Loucy (cell line): ENCODE results near the gene NRXN3.

Source experiments
- CTCF ChIP-seq: fragments of 200-600 bp; sonication (generic); conservative IDR thresholded peaks from 2 replicates; pipeline ENCODE4 v1.5.1; 2014; ENCODE audit warnings: mild to moderate bottlenecking, antibody characterized with exemption, low read length
- EZH2phosphoT487 ChIP-seq: fragments of 200-600 bp; IDR thresholded peaks from 2 replicates; pipeline ENCODE4 v1.6.1; 2018; ENCODE audit warnings: antibody characterized with exemption, mild to moderate bottlenecking, moderate library complexity, borderline replicate concordance

GRCh38 chr14:79419571-79420327 is 1249.6 kb downstream of the NRXN3 start:
- TF ChIP-seq CTCF = no peak
- TF ChIP-seq EZH2phosphoT487 = no peak
